Activated naive CD4-positive, alpha-beta T cell treated with anti-CD3 and anti-CD28 coated beads, Interleukin-2, amount 50 U/mL, for 72 hours (primary cell): ENCODE measurements around the gene EXOC5. TPM values are rescaled to one million over a fixed set of nuclear protein-coding genes. Genes with fewer than 3 reads are reported as not detected.
"Not testable (repeated sequence)": the region's sequence is repeated elsewhere in the genome, so short reads cannot be mapped to it uniquely, and the experiment has no call there.

Experiments used
- ATAC-seq, 2 donors: fragments of 150-1000 bp; cut with Tn5 transposase; 2 replicates each; pipeline ENCODE4 v1.10.0; 2021; ENCODE audit warnings: mild to moderate bottlenecking in 2 of 2, moderate library complexity in 2 of 2
- DNase-seq, 2 donors: peaks; one replicate each; pipeline ENCODE4 v3.0.0; 2021 to 2022; ENCODE audit warnings: low spot score in 2 of 2
- H3K27ac Mint-ChIP-seq, 2 donors: one replicate each; pipeline ENCODE4 v1.8.0; 2022; ENCODE audit warnings: mild to moderate bottlenecking in 2 of 2, mixed read lengths in 2 of 2
- H3K36me3 Mint-ChIP-seq, 2 donors: one replicate each; pipeline ENCODE4 v1.8.0; 2022; ENCODE audit warnings: mixed read lengths in 2 of 2
- H3K9me3 Mint-ChIP-seq, 2 donors: one replicate each; pipeline ENCODE4 v1.8.0; 2022; ENCODE audit warnings: mixed read lengths in 2 of 2
- total RNA-seq, 2 donors: library from RNA; stranded (reverse); gene quantifications; one replicate each; pipeline ENCODE4 v1.2.3, GENCODE V29; 2022

EXOC5 gene
- total RNA-seq, 2 donors from 2014 or later = 71.2 to 80.4 TPM

DNA sequence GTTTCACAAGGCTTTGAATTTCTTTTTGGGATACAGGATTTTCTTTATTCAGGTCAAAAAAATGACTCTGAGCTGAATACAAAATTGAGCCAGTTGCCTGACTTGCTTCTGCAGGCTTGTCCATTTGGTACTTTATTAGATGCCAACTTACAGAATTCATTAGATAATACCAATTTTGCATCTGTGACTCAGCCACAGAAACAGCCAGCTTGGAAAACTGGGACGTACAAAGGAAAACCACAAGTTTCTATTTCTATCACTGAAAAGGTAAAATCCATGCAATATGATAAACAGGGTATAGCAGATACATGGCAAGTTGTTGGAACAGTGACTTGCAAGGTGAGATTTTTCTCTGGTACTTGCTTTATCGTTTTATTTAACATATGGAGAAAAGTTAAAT, 5.8 kb upstream of the EXOC5 start:
- no peaks in the 10 kb centered on the region for H3K9me3 Mint-ChIP-seq
- DNase-seq (no peak), ATAC-seq (no peak)
- peaks cover 11 to 42% of the 10 kb centered on the region in 2 donors for H3K36me3 Mint-ChIP-seq
- H3K27ac Mint-ChIP-seq = no peak overlapping the region

DNA sequence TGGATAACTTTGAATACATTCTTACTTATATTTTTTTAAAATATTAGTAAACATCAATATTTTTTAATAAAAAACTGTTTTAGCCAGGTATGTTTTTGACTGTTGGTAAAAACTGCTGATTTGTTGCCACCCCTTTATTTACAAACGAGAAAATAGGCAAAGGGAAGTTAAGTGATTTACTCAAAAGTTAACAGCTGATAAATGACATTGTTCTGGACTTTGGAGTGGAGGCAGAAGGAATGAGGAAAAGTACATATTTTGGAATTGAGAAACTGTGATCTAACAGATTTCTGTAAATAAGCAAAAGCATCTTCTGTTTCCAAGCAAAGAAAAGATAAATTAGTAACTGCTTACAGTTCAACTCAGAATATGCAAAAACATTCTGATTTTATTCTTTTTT, 4.5 kb upstream of the EXOC5 start:
- peaks cover 16 to 50% of the 10 kb centered on the region in 2 donors for H3K36me3 Mint-ChIP-seq
- no peak for DNase-seq
- ATAC-seq = no peak
- H3K27ac Mint-ChIP-seq = no peak overlapping the region
- no peaks in the 10 kb centered on the region for H3K9me3 Mint-ChIP-seq

GRCh38 chr14:57266065-57266464, 2.6 kb downstream of the EXOC5 start:
- H3K27ac Mint-ChIP-seq = no peak overlapping the region
- DNase-seq = no peak
- ATAC-seq = no peak
- H3K9me3 Mint-ChIP-seq = no peaks in the 10 kb centered on the region
- peaks cover 9 to 26% of the 10 kb centered on the region in 2 donors for H3K36me3 Mint-ChIP-seq

GRCh38 chr14:57262117-57262516, 6.6 kb downstream of the EXOC5 start:
- peaks cover 12 to 30% of the 10 kb centered on the region in 2 donors for H3K36me3 Mint-ChIP-seq
- DNase-seq (no peak), ATAC-seq (no peak)
- no peak overlapping the region for H3K27ac Mint-ChIP-seq
- peaks cover 5 to 7% of the 10 kb centered on the region in 2 donors for H3K9me3 Mint-ChIP-seq

- Mint-ChIP-seq H3K27ac (no peak overlapping the region), H3K36me3 (peaks cover 16 to 34% of the 10 kb centered on the region in 2 donors), H3K9me3 (peaks cover 5 to 7% of the 10 kb centered on the region in 2 donors)
- ATAC-seq = no peak
- no peak for DNase-seq
These were observed 7.1 kb downstream of the EXOC5 start for GRCh38 chr14:57261604-57262003.

- Mint-ChIP-seq H3K9me3 (peaks cover 5 to 7% of the 10 kb centered on the region in 2 donors), H3K27ac (no peak overlapping the region), H3K36me3 (peaks cover 21 to 42% of the 10 kb centered on the region in 2 donors)
- DNase-seq = no peak
- no peak for ATAC-seq
These were observed 9.0 kb downstream of the EXOC5 start for GRCh38 chr14:57259672-57260071.

- H3K9me3 Mint-ChIP-seq, H3K27ac Mint-ChIP-seq: not testable (repeated sequence)
These were observed 10.5 kb downstream of the EXOC5 start for GRCh38 chr14:57258221-57258620.

DNA sequence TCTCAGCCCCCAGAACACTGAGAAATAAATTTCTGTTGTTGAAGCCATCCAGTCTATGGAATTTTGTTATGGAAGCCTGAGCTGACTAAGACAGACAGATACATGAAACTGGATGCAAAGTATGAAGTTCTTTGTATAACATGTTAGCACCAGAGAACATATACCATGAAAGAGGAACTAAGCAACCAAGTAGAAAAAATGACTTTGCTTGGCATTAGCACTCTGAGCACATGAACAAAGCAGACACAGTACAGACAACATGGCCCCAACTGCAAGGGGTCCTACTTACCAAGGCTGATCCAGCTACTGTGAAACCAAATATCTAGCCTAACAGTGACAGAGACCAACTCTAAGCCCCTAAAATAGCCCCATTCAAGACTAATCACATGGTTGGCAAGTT, 13.8 kb downstream of the EXOC5 start:
- Mint-ChIP-seq H3K36me3 (peaks cover 26 to 48% of the 10 kb centered on the region in 2 donors), H3K9me3 (peaks cover 7 to 10% of the 10 kb centered on the region in 2 donors), H3K27ac (no peak overlapping the region)
- ATAC-seq = no peak
- DNase-seq = no peak

More at GRCh38 chr14:57258221-57258620, 10.5 kb downstream of the EXOC5 start:
- H3K36me3 Mint-ChIP-seq = peaks cover 26 to 37% of the 10 kb centered on the region in 2 donors
- ATAC-seq, DNase-seq: not testable (repeated sequence)

DNA sequence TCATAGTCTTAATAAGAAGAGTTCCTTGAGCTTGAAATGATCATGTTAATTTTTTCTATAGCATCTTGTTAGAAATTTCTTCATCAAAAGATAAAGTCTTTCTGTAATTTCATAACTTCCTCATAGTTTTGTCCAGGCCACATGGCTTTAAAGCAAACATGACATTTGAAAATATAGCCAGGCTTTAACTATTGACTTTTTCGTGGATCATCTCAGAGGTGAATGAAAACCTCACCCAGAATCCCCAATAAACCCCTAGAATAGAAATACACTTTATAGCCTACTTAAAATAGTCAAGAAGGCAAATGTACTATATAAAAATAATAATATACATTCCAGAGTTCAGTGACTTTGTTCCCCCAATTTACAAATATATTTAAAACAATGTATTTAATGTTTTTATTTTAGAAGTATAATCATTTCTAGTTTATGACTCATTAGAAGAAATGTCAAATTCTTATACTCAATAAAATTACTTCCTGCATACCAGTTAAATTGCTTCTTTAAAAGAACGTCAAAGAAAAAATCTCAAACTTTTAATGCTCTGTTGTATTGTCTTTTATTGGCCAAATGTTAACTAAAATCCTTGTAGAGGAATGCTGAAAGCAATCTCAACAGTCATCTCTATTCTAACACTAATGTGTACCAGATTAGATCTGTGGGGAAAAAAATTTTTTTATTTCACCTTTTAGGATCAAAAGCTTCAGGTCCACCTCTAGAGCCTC, 21.6 kb downstream of the EXOC5 start:
- no peak for ATAC-seq
- Mint-ChIP-seq H3K9me3 (no peaks in the 10 kb centered on the region), H3K27ac (no peak overlapping the region), H3K36me3 (peaks cover 0 to under 1% of the 10 kb centered on the region in 2 donors)
- DNase-seq = no peak

DNA sequence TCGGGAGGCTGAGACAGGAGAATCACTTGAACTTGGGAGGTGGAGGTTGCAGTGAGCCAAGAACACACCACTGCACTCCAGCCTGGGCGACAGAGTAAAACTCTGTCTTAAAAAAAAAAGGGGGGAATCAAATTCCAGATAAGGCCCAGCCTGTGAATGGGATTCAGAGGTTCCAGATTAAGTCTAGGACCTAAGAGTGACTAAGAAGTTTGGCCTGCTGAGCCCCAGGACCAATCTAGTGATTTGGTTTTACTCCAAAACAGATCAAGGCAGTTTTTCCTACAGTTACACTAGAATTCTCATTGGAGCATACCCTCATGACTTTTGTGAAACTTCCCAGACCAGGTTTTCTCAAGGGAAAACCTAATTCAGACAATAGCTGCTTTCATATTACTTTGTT, 22.8 kb downstream of the EXOC5 start:
- Mint-ChIP-seq H3K27ac (no peak overlapping the region), H3K36me3 (no peaks in the 10 kb centered on the region), H3K9me3 (no peaks in the 10 kb centered on the region)
- ATAC-seq (no peak), DNase-seq (no peak)

GRCh38 chr14:57244106-57244505, 24.6 kb downstream of the EXOC5 start:
- ATAC-seq (no peak), DNase-seq (no peak)
- Mint-ChIP-seq H3K9me3 (no peaks in the 10 kb centered on the region), H3K36me3 (no peaks in the 10 kb centered on the region), H3K27ac (no peak overlapping the region)

GRCh38 chr14:57243320-57243719, 25.4 kb downstream of the EXOC5 start:
- H3K27ac Mint-ChIP-seq = no peak overlapping the region
- ATAC-seq (no peak), DNase-seq (no peak)
- H3K9me3 Mint-ChIP-seq = no peaks in the 10 kb centered on the region
- no peaks in the 10 kb centered on the region for H3K36me3 Mint-ChIP-seq

DNA sequence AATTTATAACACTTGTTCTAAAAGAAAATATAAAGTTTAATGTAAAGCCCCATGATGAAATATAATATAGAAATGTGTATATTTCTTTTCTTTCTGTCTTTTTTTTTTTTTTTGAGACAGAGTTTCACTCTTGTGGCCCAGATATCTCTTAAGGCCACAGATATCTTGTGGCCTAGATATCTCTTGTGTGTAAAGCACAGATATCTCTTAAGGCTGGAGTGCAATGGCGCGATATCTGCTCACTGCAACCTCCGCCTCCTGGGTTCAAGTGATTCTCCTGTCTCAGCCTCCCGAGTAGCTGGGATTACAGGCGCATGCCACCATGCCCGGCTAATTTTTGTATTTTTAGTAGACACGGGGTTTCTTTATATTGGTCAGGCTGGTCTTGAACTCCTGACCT, 28.6 kb downstream of the EXOC5 start:
- H3K9me3 Mint-ChIP-seq, ATAC-seq, H3K27ac Mint-ChIP-seq, H3K36me3 Mint-ChIP-seq, DNase-seq: not testable (repeated sequence)

DNA sequence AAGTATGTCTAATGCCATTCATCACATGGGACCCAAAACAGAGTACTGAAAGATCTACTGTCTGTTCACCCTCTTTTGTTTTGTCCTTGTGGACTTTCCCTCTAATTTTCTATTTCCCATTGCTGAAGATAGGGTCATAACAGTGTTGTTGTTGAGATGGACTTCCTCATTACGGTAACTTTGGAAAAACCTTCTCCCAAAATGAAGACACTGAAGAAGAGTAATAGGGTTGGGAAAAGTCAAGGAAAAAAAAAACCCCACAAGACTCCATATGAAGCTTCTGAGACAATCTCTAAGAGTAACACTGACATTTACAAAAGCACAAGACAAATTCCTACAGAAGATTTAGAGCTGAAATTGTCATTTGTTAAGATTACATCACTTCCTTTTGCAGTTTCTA, 36.7 kb downstream of the EXOC5 start:
- ATAC-seq = no peak
- H3K27ac Mint-ChIP-seq = no peak overlapping the region
- DNase-seq = no peak
- peaks cover 0 to 4% of the 10 kb centered on the region in 2 donors for H3K9me3 Mint-ChIP-seq
- H3K36me3 Mint-ChIP-seq = peaks cover 10 to 28% of the 10 kb centered on the region in 2 donors

- H3K36me3 Mint-ChIP-seq = peaks cover 10 to 28% of the 10 kb centered on the region in 2 donors
- H3K27ac Mint-ChIP-seq, DNase-seq, ATAC-seq, H3K9me3 Mint-ChIP-seq: not testable (repeated sequence)
These were observed 40.4 kb downstream of the EXOC5 start for GRCh38 chr14:57228320-57228719.

DNA sequence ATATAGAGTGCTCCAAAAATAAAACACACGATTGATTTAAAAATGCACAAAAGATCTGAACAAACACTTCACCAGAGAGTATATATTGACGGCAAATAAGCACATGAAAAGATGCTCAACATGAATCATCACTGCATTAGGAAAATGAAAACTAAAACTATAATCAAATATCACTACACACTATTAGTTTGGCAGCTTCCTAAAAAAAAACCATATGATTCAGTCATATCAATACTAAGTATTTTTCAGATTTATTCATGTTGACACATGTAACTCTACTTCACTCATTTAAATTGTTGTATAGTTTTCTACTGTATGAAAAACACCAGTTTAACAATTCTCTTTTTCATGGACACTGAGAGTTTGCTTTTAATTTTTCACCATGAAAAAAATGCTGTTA, 41.6 kb downstream of the EXOC5 start:
- peak in 1 of 2 donors; percentile 73 for ATAC-seq
- Mint-ChIP-seq H3K27ac (no peak overlapping the region), H3K9me3 (peaks cover 0 to 4% of the 10 kb centered on the region in 2 donors), H3K36me3 (peaks cover 10 to 28% of the 10 kb centered on the region in 2 donors)
- no peak for DNase-seq

DNA sequence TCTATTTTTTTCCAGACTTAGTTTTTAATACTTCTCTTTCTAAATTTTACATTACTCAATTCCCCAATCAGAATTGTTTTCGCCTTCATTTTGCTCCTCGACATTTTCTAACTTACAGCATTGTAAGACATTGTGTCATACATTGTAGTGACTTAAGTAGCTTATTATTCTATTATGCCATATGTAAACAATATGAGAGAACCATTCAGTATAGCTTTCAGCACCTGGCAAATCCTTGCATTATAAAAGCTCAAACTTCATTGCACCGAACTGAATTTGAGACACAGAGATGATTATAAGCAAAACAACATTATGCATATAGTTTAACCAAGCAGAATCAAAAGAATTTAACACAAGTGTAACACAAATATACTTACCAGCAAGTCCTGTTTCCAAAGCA, 46.8 kb downstream of the EXOC5 start:
- ATAC-seq (no peak), DNase-seq (no peak)
- Mint-ChIP-seq H3K27ac (no peak overlapping the region), H3K9me3 (no peaks in the 10 kb centered on the region), H3K36me3 (peaks cover 0 to 12% of the 10 kb centered on the region in 2 donors)

- peaks cover 15 to 20% of the 10 kb centered on the region in 2 donors for H3K36me3 Mint-ChIP-seq
- H3K27ac Mint-ChIP-seq = no peak overlapping the region
- ATAC-seq (no peak), DNase-seq (no peak)
- H3K9me3 Mint-ChIP-seq = no peaks in the 10 kb centered on the region
These were observed 55.8 kb downstream of the EXOC5 start for GRCh38 chr14:57212919-57213318.
